ENCODE results near the gene KCNMA1. TPM values are rescaled to one million over a fixed set of nuclear protein-coding genes. Genes with fewer than 3 reads are reported as not detected.

The KCNMA1 gene
- total and polyA plus RNA-seq, 10 of the 15 experiments (the other 5 are each of a cell fraction or from before 2014, with no cell fraction given): 8.5 to 77.0 (median 21.3) TPM

DNA sequence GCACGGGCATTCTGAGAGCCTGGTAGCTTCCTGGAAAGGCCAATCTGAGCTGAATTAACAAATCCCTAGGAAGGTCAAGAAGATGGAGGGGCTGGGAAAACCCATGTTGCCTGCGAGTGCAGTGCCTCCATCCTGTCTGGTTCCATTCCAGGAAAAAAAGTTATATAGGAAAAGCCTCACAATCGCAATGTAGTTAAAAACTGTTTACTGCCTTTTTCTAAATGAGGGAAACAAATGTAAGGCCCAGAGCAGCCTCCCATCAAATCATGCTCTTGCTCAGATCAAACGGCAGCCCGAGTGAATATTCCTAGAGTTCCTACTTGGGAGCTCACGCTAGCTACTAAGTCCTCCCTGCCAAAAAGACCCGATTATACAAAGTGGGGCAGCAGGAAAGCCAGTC lies 179.9 kb downstream of the KCNMA1 start (continued):
- TF ChIP-seq, protein P1, sequence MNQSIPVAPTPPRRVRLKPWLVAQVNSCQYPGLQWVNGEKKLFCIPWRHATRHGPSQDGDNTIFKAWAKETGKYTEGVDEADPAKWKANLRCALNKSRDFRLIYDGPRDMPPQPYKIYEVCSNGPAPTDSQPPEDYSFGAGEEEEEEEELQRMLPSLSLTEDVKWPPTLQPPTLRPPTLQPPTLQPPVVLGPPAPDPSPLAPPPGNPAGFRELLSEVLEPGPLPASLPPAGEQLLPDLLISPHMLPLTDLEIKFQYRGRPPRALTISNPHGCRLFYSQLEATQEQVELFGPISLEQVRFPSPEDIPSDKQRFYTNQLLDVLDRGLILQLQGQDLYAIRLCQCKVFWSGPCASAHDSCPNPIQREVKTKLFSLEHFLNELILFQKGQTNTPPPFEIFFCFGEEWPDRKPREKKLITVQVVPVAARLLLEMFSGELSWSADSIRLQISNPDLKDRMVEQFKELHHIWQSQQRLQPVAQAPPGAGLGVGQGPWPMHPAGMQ (IDR thresholded peaks at IDR 0.05; ENCODE audit: borderline replicate concordance): no peak
- TF ChIP-seq NFYB (IDR thresholded peaks at IDR 0.05; ENCODE audit: insufficient read depth, low read depth, low read length) (no peak), IKZF2 (IDR thresholded peaks at IDR 0.05) (no peak)

DNA sequence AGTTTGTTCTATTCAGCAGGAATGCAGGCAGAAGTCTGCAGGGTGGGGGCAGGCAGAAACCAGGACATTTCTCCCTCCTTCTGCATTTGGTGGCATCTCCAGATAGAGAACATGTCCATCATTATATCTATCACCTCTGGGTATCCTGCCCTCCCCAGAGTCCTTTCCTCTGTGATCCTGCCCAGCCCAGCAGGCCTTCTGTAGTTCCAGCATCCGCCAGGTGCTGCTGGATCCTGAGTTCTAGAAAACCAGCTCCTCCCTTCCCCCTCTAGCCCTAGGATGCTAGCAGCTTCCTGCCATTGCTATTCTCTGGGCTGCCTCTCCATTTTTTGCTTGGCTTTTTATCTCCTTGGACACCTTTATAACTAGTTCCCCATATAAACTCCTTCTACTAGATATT lies 180.3 kb downstream of the KCNMA1 start:
- 50% methylated on average over 1 of the region's 1 CpG for WGBS (ENCODE audit: insufficient coverage, insufficient replicate concordance, low lambda C conversion rate, missing lambda C conversion rate)
- no peaks in the 10 kb centered on the region for H3K9me3 ChIP-seq (replicated peaks; ENCODE audit: control insufficient read depth, insufficient read depth, low read length)
- no peaks in the 10 kb centered on the region; the same call in 1 of the 2 replicates for H3K4me1 ChIP-seq (ENCODE audit: control insufficient read depth, insufficient read depth, low read length)
- POLR2A ChIA-PET: no interaction called here
- TF ChIP-seq ZSCAN29 (IDR thresholded peaks at IDR 0.05) (no peak), CEBPB (IDR thresholded peaks at IDR 0.05; ENCODE audit: borderline replicate concordance in 1 of 2, low read depth in 2 of 2, low read length in 2 of 2) (no peak), SP1 (IDR thresholded peaks at IDR 0.05; ENCODE audit: low read depth, low read length) (no peak), HSF1 (IDR thresholded peaks at IDR 0.05; ENCODE audit: low read depth, low read length) (no peak), MYB (IDR thresholded peaks at IDR 0.05; ENCODE audit: borderline replicate concordance, low read depth, low read length) (no peak), BCL11A (IDR thresholded peaks at IDR 0.05; ENCODE audit: low read depth, low read length) (no peak), POLR2AphosphoS2 (IDR thresholded peaks at IDR 0.05; ENCODE audit: low read depth, low read length) (no peak), EZH2 (IDR thresholded peaks at IDR 0.05; ENCODE audit: borderline replicate concordance, control insufficient read depth, low read depth, low read length) (no peak), NR2C1 (IDR thresholded peaks at IDR 0.05) (no peak), NFXL1 (IDR thresholded peaks at IDR 0.05; ENCODE audit: borderline replicate concordance) (no peak)
- TF ChIP-seq, protein P2, sequence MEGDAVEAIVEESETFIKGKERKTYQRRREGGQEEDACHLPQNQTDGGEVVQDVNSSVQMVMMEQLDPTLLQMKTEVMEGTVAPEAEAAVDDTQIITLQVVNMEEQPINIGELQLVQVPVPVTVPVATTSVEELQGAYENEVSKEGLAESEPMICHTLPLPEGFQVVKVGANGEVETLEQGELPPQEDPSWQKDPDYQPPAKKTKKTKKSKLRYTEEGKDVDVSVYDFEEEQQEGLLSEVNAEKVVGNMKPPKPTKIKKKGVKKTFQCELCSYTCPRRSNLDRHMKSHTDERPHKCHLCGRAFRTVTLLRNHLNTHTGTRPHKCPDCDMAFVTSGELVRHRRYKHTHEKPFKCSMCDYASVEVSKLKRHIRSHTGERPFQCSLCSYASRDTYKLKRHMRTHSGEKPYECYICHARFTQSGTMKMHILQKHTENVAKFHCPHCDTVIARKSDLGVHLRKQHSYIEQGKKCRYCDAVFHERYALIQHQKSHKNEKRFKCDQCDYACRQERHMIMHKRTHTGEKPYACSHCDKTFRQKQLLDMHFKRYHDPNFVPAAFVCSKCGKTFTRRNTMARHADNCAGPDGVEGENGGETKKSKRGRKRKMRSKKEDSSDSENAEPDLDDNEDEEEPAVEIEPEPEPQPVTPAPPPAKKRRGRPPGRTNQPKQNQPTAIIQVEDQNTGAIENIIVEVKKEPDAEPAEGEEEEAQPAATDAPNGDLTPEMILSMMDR (IDR thresholded peaks at IDR 0.05 in 2 of 3, conservative IDR thresholded peaks at IDR 0.05 in 1 of 3; ENCODE audit: control insufficient read depth in 2 of 3, extremely low read depth in 1 of 3, insufficient read depth in 1 of 3, low read depth in 3 of 3, low read length in 3 of 3): no peak
- H3K9ac ChIP-seq (ENCODE audit: control insufficient read depth, insufficient read depth, low read length): no peak overlapping the region
- no peak for ATAC-seq
- DNase-seq (ENCODE audit: low read depth, low spot score): no peak
- intact Hi-C loops (cut with micrococcal nuclease; ENCODE audit: unreplicated experiment): no loop called here
- in situ Hi-C loops (cut with MboI): no loop called here
- H4K20me1 ChIP-seq (ENCODE audit: control insufficient read depth, insufficient read depth): no peaks in the 10 kb centered on the region
- H3K36me3 ChIP-seq (ENCODE audit: control insufficient read depth in 2 of 2, insufficient read depth in 2 of 2, low read length in 1 of 2): no peaks in the 10 kb centered on the region
- H2AFZ ChIP-seq (ENCODE audit: control insufficient read depth, low read depth, low read length): no peak overlapping the region
- no peak overlapping the region for H3K4me2 ChIP-seq (ENCODE audit: control insufficient read depth, insufficient read depth)
- no peaks in the 10 kb centered on the region for H3K79me2 ChIP-seq (ENCODE audit: control insufficient read depth, insufficient read depth, low read length)
- CTCF ChIA-PET: interaction anchor here (0.8 to 1.5 kb wide), 4 partner anchors 146 to 189 kb away, joined by 3 read pairs; no protein-coding TSS in a partner anchor
- H3K4me3 ChIP-seq: no peak overlapping the region
- H3K27ac ChIP-seq (ENCODE audit: control insufficient read depth, insufficient read depth): no peak overlapping the region
- H3K27me3 ChIP-seq (replicated peaks in 1 of 2; ENCODE audit: control insufficient read depth in 2 of 2, insufficient read depth in 2 of 2, low read length in 1 of 2): no peaks in the 10 kb centered on the region
- RAD21 ChIA-PET (ENCODE audit: unreplicated experiment): interaction anchor here (0.9 to 1.8 kb wide), 3 partner anchors 178 to 255 kb away, joined by 3 to 5 read pairs (median 4); no protein-coding TSS in a partner anchor
- no peak for FAIRE-seq
- BruUV-seq (replicated peaks): no TSS peak
- SMC1A ChIA-PET (ENCODE audit: uncharacterized antibody, unreplicated experiment): interaction anchor here (1.0 to 2.5 kb wide), 5 partner anchors 46 to 284 kb away, joined by 3 to 8 read pairs (median 3); no protein-coding TSS in a partner anchor
